Omental fat pad (tissue), 4 donors: ENCODE results near the gene RASGRP2. TPM values are rescaled to one million over a fixed set of nuclear protein-coding genes. Genes with fewer than 3 reads are reported as not detected.
A peak's percentile ranks its signal among the peaks of the same experiment; 100 is the strongest.

Experiments
- ATAC-seq: fragments of 150-250 bp; one replicate; pipeline ENCODE4 v1.9.1; 2016; ENCODE audit warnings: mild to moderate bottlenecking, moderate library complexity; ENCODE audit not compliant: low FRiP score
- DNase-seq: peaks from one replicate; pipeline ENCODE4 v3.0.0-alpha.2; 2019; ENCODE audit warnings: low spot score
- total RNA-seq, 4 donors: library from RNA; depleted of rRNA; stranded (reverse); fragments of >200 nt; gene quantifications; one replicate each; pipeline ENCODE4 v1.1.0, GENCODE V29; 2016
- TF ChIP-seq, protein P1 (sequence below), 3 donors: fragments of 450-650 bp; IDR thresholded peaks; one replicate each; pipeline ENCODE4 v1.5.1; 2016 to 2017; ENCODE audit warnings: antibody characterized with exemption in 3 of 3, mild to moderate bottlenecking in 3 of 3, moderate library complexity in 2 of 3

The RASGRP2 gene
- total RNA-seq, 4 donors from 2014 or later: 9.3 to 53.1 (median 14.0) TPM

DNA sequence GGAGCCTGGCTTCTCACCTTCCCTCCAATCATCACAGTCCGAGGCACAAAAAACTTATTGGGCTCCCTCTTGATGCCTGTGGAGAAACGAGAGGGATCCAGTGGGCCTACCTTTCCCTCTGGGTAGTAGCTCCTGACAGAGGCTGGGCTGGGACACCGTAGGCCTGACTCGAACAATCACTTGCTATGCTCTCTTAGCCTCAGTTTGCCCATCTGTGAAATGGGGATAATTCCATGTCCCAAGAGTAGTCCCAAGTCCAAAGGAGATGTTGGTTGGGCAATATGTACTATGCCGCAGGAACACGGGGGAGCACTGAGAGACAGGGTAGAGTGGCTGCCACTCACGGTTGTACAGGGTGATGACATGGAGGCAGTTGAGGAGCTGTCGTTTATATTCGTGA lies 7.6 kb upstream of the RASGRP2 start:
- TF ChIP-seq, protein P1, sequence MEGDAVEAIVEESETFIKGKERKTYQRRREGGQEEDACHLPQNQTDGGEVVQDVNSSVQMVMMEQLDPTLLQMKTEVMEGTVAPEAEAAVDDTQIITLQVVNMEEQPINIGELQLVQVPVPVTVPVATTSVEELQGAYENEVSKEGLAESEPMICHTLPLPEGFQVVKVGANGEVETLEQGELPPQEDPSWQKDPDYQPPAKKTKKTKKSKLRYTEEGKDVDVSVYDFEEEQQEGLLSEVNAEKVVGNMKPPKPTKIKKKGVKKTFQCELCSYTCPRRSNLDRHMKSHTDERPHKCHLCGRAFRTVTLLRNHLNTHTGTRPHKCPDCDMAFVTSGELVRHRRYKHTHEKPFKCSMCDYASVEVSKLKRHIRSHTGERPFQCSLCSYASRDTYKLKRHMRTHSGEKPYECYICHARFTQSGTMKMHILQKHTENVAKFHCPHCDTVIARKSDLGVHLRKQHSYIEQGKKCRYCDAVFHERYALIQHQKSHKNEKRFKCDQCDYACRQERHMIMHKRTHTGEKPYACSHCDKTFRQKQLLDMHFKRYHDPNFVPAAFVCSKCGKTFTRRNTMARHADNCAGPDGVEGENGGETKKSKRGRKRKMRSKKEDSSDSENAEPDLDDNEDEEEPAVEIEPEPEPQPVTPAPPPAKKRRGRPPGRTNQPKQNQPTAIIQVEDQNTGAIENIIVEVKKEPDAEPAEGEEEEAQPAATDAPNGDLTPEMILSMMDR (IDR thresholded peaks at IDR 0.05): no peak
- DNase-seq (no peak), ATAC-seq (no peak)

DNA sequence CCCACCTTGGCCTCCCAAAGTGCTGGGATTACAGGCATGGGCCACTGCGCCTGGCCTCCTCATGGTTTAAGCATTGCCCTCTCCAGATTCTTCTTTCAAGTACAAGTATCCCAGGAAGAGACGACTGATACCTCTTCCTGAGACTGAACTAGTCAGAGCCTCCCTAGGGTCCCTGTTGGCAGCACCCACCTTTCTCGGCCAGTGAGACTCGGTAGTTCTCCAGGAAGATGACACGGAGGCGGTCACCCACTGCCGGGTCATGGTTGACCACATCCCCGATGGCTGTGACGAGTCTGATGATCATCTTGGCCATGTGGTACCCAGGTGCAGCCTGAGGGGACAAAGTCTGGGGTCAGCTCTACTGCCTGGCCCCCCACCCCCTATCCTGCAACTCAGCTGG lies 7.2 kb upstream of the RASGRP2 start:
- TF ChIP-seq, protein P1 (IDR thresholded peaks at IDR 0.05): no peak
- ATAC-seq (no peak), DNase-seq (no peak)

DNA sequence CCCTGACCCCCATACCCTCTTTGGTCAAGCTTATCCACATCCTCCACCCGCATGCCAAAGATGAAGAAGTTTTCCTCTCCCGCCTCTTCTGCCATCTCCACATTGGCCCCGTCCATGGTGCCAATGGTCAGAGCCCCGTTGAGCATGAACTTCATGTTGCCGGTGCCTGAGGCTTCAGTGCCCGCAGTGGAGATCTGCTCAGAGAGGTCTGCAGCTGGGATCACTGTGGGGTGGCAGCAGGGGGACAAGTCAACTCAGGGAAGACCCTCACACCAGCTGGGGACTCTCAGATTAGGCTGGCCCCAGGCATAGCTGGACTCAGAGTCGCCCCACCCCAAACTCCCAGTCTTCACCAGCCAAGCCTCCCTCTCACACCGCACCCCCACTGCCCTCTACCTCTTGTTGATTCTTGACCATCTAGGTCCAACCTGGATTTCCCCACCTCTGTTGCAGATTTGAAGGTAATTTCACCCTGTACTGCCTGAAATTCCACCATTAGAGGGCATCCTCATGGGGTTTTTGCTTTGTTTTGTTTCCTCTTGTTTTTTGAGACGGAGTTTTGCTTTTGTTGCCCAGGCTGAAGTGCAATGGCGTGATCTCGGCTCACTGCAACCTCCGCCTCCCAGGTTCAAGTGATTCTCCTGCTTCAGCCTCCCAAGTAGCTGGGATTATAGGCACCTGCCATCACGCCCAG lies 6.6 kb upstream of the RASGRP2 start:
- TF ChIP-seq, protein P1 (IDR thresholded peaks at IDR 0.05): no peak
- no peak for DNase-seq
- ATAC-seq: no peak

DNA sequence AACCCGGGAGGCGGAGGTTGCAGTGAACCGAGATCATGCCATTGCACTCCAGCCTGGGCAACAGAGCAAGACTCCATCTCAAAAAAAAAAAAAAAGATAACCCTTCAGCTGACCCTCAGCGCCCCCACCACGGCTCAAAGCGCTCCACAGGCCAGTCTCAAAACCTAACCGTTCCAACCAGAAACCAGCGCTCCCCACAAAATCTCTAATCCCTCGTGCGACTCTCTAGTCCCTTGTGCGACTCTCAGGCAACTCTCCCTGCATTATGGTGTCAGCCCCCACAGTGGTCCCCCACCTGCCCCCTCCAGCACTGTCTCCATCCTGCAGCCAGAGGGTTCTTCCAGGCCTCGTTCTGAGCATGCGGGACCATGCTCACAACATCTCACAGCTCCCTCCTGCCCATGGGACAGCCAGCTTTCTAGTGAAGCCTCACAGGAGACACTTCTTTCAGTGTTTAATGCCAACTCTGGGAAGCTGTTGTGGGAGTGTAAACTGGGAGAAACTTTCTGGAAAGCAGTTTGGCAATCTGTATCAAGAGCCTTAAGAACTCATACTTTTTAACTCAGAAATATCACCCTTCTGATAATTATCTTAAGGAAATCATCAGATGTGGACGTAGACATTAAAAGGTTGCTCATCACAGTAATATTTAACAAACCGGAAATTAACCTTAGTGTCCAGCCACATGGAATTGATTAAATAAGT lies 4.2 kb upstream of the RASGRP2 start:
- TF ChIP-seq, protein P1 (IDR thresholded peaks at IDR 0.05): no peak
- DNase-seq: no peak
- no peak for ATAC-seq

DNA sequence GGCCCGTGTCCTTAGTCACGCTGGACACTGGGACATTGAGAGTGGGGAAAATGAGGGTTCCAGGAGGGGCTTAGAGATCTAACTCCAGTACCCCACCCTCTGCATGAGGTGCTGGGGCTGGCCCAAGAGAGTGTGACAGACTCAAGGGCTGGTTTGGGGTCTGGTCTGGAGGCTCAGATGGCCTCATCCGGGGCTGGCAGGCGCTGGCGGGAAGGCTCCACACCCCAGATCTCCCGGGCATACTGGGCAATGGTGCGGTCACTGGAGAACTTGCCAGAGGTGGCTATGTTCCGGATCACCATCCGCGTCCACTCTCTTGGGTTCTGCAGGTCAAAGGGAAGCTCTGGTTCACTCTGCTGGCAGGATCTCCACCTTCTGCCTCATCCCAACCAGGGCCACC lies 2.5 kb upstream of the RASGRP2 start:
- DNase-seq (no peak), ATAC-seq (no peak)
- TF ChIP-seq, protein P1 (IDR thresholded peaks at IDR 0.05): no peak

DNA sequence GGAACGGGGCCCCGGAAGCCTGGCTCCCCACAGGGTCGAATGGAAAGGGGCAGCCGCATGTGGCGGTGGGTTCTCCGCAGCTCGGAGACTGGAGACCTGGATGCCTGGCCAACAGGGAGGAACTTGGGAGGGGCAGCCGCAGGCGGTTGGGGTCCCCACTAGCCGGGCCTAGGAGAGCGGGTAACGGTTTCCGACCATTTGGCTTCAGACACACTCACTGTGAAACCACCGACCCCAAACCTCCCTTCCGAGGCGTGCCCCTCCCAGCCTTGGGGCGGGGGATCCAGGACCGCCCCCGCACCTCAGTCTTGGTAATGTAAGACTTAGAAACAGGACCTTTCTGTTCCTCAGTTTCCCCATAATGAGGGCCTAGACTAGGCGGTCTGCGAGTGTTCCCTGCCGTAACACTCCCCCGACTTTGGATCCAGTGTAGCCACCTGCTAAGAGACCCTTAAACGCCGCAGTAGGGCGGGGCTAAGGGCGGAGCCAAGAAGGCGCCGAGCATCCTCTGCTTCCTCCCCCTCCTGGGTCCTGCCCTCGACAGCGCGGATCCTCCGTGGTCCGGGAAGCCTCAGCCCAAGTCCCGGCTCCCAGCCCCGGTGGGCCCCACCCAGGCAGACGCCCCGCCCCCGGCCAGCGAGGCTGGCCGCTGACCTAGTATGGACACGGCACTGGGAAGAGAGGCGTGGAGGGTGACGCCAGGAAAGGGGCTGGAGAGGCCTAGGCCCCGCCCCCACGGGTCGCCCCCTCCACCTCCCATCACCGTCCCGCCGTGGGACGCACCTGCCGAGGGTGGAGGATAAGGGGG lies 1.8 kb upstream of the RASGRP2 start:
- ATAC-seq (peak; percentile 59), DNase-seq (peak; percentile 63)
- TF ChIP-seq, protein P1 (IDR thresholded peaks at IDR 0.05): no peak
